KMS-11 (cell line): ENCODE data around the gene NRXN3.

Source experiments
- H2AFZ ChIP-seq: fragments of 200-600 bp; sonication (generic); 2 replicates; pipeline ENCODE4 v1.6.1; 2016; ENCODE audit warnings: antibody characterized with exemption, mixed run types, low read depth
- H3K27ac ChIP-seq: fragments of 200-600 bp; sonication (generic); 2 replicates; pipeline ENCODE4 v1.6.1; 2016; ENCODE audit warnings: mild to moderate bottlenecking, mixed run types
- H3K27me3 ChIP-seq: fragments of 200-600 bp; sonication (generic); 2 replicates; pipeline ENCODE4 v1.6.1; 2017; ENCODE audit warnings: mild to moderate bottlenecking, low read depth, mixed run types, moderate library complexity; ENCODE audit not compliant: insufficient read depth
- H3K36me3 ChIP-seq: fragments of 200-600 bp; sonication (generic); 2 replicates; pipeline ENCODE4 v1.6.1; 2017; ENCODE audit warnings: mild to moderate bottlenecking, mixed run types; ENCODE audit not compliant: insufficient read depth
- H3K4me1 ChIP-seq: fragments of 200-600 bp; sonication (generic); 2 replicates; pipeline ENCODE4 v1.6.1; 2016; ENCODE audit warnings: mild to moderate bottlenecking, low read depth, mixed run types; ENCODE audit not compliant: poor library complexity, severe bottlenecking
- H3K4me2 ChIP-seq: fragments of 200-600 bp; sonication (generic); 2 replicates; pipeline ENCODE4 v1.7.0; 2016; ENCODE audit warnings: mild to moderate bottlenecking, mixed run types
- H3K4me3 ChIP-seq: fragments of 200-600 bp; sonication (generic); IDR thresholded peaks from 2 replicates; pipeline ENCODE4 v1.6.1; 2017; ENCODE audit warnings: low read depth, low read length, mixed read lengths; ENCODE audit not compliant: insufficient read depth
- H3K79me2 ChIP-seq: fragments of 200-600 bp; sonication (generic); 2 replicates; pipeline ENCODE4 v1.6.1; 2016; ENCODE audit warnings: low read depth, mixed run types; ENCODE audit not compliant: insufficient read depth
- H3K9ac ChIP-seq: fragments of 200-600 bp; sonication (generic); 2 replicates; pipeline ENCODE4 v1.6.1; 2016; ENCODE audit warnings: mild to moderate bottlenecking, mixed run types
- H4K20me1 ChIP-seq: fragments of 200-600 bp; sonication (generic); 2 replicates; pipeline ENCODE4 v1.6.1; 2016; ENCODE audit warnings: mild to moderate bottlenecking, mixed run types; ENCODE audit not compliant: insufficient read depth
- CTCF ChIP-seq: fragments of 200-600 bp; sonication (generic); conservative IDR thresholded peaks from 2 replicates; pipeline ENCODE4 v1.6.1; 2017; ENCODE audit warnings: low read depth, mild to moderate bottlenecking, antibody characterized with exemption, low read length, moderate library complexity, mixed read lengths

NRXN3 gene

GRCh38 chr14:79090641-79091180 lies 920.5 kb downstream of the NRXN3 start:
- Histone ChIP-seq H3K27ac (no peak overlapping the region), H3K36me3 (no peaks in the 10 kb centered on the region)

GRCh38 chr14:79091381-79091963 lies 921.3 kb downstream of the NRXN3 start:
- Histone ChIP-seq H3K27ac (no peak overlapping the region), H3K4me2 (no peak overlapping the region), H3K4me3 (no peak overlapping the region), H3K79me2 (no peaks in the 10 kb centered on the region), H3K36me3 (no peaks in the 10 kb centered on the region), H3K9ac (no peak overlapping the region), H4K20me1 (no peaks in the 10 kb centered on the region), H3K4me1 (no peaks in the 10 kb centered on the region), H2AFZ (no peak overlapping the region), H3K27me3 (no peaks in the 10 kb centered on the region)
- TF ChIP-seq CTCF: no peak

More at GRCh38 chr14:79090641-79091180, 920.5 kb downstream of the NRXN3 start:
- Histone ChIP-seq H3K27me3 (no peaks in the 10 kb centered on the region), H2AFZ (no peak overlapping the region), H4K20me1 (no peaks in the 10 kb centered on the region), H3K4me3 (no peak overlapping the region), H3K4me2 (no peak overlapping the region), H3K4me1 (no peaks in the 10 kb centered on the region), H3K79me2 (no peaks in the 10 kb centered on the region), H3K9ac (no peak overlapping the region)
- no peak for TF ChIP-seq CTCF

- H3K79me2 ChIP-seq: no peaks in the 10 kb centered on the region
- H3K36me3 ChIP-seq: no peaks in the 10 kb centered on the region
- H4K20me1 ChIP-seq: no peaks in the 10 kb centered on the region
- TF ChIP-seq CTCF: no peak
- H2AFZ ChIP-seq: no peak overlapping the region
- H3K27ac ChIP-seq: no peak overlapping the region
- no peaks in the 10 kb centered on the region for H3K27me3 ChIP-seq
- no peaks in the 10 kb centered on the region for H3K4me1 ChIP-seq
- no peak overlapping the region for H3K9ac ChIP-seq
- H3K4me2 ChIP-seq: no peak overlapping the region
- no peak overlapping the region for H3K4me3 ChIP-seq
Measured at GRCh38 chr14:79093531-79093930, 923.4 kb downstream of the NRXN3 start.

- H3K27ac ChIP-seq: no peak overlapping the region
- H3K4me2 ChIP-seq: no peak overlapping the region
- H3K4me1 ChIP-seq: no peaks in the 10 kb centered on the region
- H3K36me3 ChIP-seq: no peaks in the 10 kb centered on the region
- no peak overlapping the region for H3K9ac ChIP-seq
- no peaks in the 10 kb centered on the region for H3K27me3 ChIP-seq
- no peak overlapping the region for H3K4me3 ChIP-seq
- no peak for TF ChIP-seq CTCF
- H4K20me1 ChIP-seq: no peaks in the 10 kb centered on the region
- H2AFZ ChIP-seq: no peak overlapping the region
- no peaks in the 10 kb centered on the region for H3K79me2 ChIP-seq
Measured at GRCh38 chr14:79094951-79095350, 924.8 kb downstream of the NRXN3 start.
